ENCODE measurements around the gene SPAG6. TPM values are rescaled to one million over a fixed set of nuclear protein-coding genes. Genes with fewer than 3 reads are reported as not detected.

SPAG6 gene
- total RNA-seq, 1 donor from 2014 or later: not detected

DNA sequence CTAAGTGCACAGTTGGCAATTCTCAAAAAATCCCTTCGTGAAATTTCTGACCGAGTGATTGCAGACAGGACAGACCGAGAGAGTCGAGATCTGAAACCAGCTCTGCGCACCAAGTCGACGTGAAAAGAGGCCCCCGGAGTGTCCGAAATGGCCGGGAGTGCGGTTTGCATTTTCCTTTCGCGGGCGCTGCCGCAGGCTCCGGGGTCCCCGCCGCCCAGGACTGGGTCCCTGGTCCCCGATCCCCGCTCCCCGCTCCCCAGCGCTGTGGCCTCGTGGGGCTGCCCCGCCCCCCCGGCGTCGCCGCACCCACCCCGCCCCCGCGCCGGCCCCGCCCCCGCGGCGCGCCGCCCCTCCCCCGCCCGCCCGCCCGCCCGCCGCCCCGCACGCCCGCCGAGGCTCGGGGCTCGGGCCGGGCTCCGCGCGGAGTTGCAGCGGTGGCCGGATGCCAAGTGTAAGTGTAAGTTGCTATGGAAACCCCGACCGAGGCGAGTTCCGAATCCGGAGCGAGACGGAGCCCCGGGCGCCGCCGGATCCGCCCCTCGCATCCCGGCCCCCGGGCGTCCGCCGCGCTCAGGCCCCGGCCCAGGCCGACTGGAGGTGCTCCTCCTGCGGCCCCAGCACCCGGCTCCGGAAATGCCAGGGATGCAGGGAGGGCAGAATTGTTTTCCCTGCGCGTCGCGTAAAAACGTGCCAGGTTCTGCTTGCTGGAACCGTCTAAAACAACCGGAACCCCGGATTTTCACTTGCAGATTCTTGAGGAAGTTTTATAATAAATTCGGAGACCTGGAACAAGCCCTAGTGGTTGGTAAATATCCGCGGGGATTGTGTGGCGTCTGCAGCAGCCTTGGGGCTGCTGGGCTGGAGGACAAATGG lies 19.8 kb upstream of the SPAG6 start:
- Mint-ChIP-seq H3K4me3 (peak overlapping the region; percentile 88), H3K9me3 (no peaks in the 10 kb centered on the region), H3K27ac (peak overlapping the region; percentile 78), H3K4me1 (peaks cover 34% of the 10 kb centered on the region), H3K36me3 (ENCODE audit: low read depth) (peaks cover 31% of the 10 kb centered on the region), H3K27me3 (peaks cover 34% of the 10 kb centered on the region)
- intact Hi-C loops (cut with micrococcal nuclease): no loop called here
- peak; percentile 92 for DNase-seq

GRCh38 chr10:22326145-22326702 lies 19.1 kb upstream of the SPAG6 start:
- Mint-ChIP-seq H3K4me1 (peaks cover 34% of the 10 kb centered on the region), H3K27ac (peak overlapping the region; percentile 63), H3K9me3 (no peaks in the 10 kb centered on the region), H3K36me3 (ENCODE audit: low read depth) (peaks cover 36% of the 10 kb centered on the region), H3K27me3 (peaks cover 34% of the 10 kb centered on the region), H3K4me3 (peak overlapping the region; percentile 70)
- DNase-seq: no peak
- intact Hi-C loops (cut with micrococcal nuclease): no loop called here

GRCh38 chr10:22329150-22329549 lies 16.1 kb upstream of the SPAG6 start:
- Mint-ChIP-seq H3K27ac (no peak overlapping the region), H3K4me3 (no peak overlapping the region), H3K9me3 (peaks cover 8% of the 10 kb centered on the region), H3K27me3 (peaks cover 15% of the 10 kb centered on the region), H3K36me3 (ENCODE audit: low read depth) (peaks cover 42% of the 10 kb centered on the region), H3K4me1 (peaks cover 35% of the 10 kb centered on the region)
- no peak for DNase-seq
- intact Hi-C loops (cut with micrococcal nuclease): no loop called here

GRCh38 chr10:22332116-22332692 lies 13.1 kb upstream of the SPAG6 start:
- peaks cover 31% of the 10 kb centered on the region for H3K36me3 Mint-ChIP-seq (ENCODE audit: low read depth)
- peaks cover 8% of the 10 kb centered on the region for H3K9me3 Mint-ChIP-seq
- no peak for DNase-seq
- H3K4me1 Mint-ChIP-seq: peaks cover 26% of the 10 kb centered on the region
- H3K27ac Mint-ChIP-seq: no peak overlapping the region
- intact Hi-C loops (cut with micrococcal nuclease): no loop called here
- peaks cover 13% of the 10 kb centered on the region for H3K27me3 Mint-ChIP-seq
- no peak overlapping the region for H3K4me3 Mint-ChIP-seq

DNA sequence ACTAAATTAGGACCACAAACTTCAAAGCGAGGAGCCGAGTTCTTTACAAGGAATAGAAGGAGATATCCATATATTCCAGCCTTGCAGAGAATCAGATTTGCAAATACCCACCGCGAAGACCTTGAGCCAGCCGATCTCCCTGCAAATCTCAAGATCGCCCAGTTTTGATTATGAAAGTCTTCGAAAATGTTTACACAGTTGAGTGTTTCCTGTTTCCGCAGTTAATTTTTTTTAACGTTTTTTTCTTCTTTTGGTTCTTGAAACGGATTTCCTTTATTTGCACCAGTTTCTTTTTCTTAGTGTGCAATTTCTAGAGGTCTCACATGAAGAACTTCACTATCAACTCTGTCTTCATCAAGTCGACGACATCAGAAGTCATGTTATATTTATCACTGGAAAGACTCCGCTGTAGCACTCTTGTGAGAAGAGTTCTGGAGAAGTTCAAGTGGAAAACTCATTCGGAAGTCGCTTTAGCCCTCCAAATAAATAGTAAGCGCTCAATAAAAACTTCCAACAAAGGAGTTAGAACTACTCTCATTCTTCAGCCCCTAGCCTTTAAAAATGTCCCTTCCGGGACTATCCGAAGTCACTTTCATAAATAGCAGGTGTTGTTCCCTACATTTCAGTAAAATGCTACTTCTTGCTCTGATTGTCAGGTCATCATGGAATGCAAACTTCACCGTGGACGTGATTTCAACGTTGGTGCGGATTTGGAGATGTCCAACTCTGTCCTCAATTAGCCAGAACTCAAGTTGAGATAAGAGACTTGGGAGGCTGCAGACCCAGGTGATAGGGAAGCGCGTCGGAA lies 11.9 kb upstream of the SPAG6 start:
- peak overlapping the region; percentile 81 for H3K4me3 Mint-ChIP-seq
- intact Hi-C loops (cut with micrococcal nuclease): loop anchor here (1.0 kb wide), 1 partner anchor 10 kb away; no protein-coding TSS in a partner anchor
- peaks cover 23% of the 10 kb centered on the region for H3K27me3 Mint-ChIP-seq
- peaks cover 8% of the 10 kb centered on the region for H3K9me3 Mint-ChIP-seq
- peaks cover 31% of the 10 kb centered on the region for H3K4me1 Mint-ChIP-seq
- peaks cover 29% of the 10 kb centered on the region for H3K36me3 Mint-ChIP-seq (ENCODE audit: low read depth)
- peak overlapping the region; percentile 78 for H3K27ac Mint-ChIP-seq
- peak; percentile 77 for DNase-seq

DNA sequence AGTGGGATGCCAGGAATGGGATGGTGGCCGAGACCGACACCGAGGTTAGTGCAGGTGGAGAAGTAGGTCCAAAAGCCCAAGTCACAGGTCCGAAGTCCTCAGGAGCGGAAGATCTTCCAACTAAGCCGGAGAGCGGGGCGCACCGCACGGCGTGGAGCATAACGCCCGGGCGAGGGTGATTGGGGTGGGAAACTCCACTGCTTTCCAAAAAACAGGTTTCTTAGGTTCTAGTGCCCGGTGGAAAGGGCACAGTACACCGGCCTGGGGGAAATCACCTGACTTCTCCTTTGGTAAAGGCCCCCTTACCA lies 11.4 kb upstream of the SPAG6 start:
- intact Hi-C loops (cut with micrococcal nuclease): loop anchor here (1.0 kb wide), 1 partner anchor 9 kb away; no protein-coding TSS in a partner anchor
- Mint-ChIP-seq H3K4me1 (peaks cover 34% of the 10 kb centered on the region), H3K36me3 (ENCODE audit: low read depth) (peaks cover 29% of the 10 kb centered on the region), H3K27ac (peak overlapping the region; percentile 78), H3K27me3 (peaks cover 29% of the 10 kb centered on the region), H3K9me3 (peaks cover 8% of the 10 kb centered on the region), H3K4me3 (peak overlapping the region; percentile 81)
- DNase-seq: no peak

DNA sequence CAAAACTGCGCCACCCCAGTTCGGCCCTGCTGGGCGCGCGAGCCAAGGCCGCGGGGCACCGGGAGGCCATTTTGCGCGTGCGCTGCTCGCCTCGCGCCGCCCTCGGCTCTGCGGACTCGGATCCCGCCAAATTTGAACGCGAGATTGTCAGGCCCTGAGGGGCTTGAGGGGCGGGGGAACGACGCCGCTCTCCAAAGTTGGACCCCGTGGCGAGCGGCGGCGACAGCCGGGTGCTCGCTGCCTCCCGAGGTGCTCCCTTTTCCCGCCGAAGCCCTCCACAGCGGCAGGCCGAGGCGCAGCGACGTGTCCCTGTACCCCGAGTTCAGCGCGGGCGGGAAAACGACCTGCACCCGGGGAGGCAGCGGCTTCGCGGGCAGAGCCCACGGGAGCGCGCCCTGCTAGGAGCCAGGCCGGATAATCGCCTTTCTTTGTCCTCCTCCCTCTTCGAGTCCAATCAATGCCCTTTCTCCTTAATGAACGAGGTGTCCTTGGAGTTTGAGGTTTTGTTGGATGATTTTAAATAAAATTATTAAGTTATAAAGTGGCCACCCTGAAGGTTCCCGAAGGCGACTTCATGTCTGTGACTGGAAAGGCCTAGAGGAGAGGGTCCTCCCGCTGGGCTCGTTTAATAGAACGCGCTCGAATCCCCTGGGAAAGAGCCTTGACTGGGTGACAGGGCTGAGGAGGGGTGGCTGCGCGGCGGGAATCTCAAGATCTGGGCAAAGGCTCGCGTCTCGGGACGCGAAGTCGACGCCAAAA lies 10.7 kb upstream of the SPAG6 start:
- Mint-ChIP-seq H3K4me3 (peak overlapping the region; percentile 81), H3K36me3 (ENCODE audit: low read depth) (peaks cover 23% of the 10 kb centered on the region), H3K4me1 (peaks cover 38% of the 10 kb centered on the region), H3K9me3 (peaks cover 8% of the 10 kb centered on the region), H3K27ac (peak overlapping the region; percentile 83), H3K27me3 (peaks cover 33% of the 10 kb centered on the region)
- DNase-seq: no peak
- intact Hi-C loops (cut with micrococcal nuclease): loop anchor here (1.0 kb wide), 1 partner anchor 10 kb away; no protein-coding TSS in a partner anchor

DNA sequence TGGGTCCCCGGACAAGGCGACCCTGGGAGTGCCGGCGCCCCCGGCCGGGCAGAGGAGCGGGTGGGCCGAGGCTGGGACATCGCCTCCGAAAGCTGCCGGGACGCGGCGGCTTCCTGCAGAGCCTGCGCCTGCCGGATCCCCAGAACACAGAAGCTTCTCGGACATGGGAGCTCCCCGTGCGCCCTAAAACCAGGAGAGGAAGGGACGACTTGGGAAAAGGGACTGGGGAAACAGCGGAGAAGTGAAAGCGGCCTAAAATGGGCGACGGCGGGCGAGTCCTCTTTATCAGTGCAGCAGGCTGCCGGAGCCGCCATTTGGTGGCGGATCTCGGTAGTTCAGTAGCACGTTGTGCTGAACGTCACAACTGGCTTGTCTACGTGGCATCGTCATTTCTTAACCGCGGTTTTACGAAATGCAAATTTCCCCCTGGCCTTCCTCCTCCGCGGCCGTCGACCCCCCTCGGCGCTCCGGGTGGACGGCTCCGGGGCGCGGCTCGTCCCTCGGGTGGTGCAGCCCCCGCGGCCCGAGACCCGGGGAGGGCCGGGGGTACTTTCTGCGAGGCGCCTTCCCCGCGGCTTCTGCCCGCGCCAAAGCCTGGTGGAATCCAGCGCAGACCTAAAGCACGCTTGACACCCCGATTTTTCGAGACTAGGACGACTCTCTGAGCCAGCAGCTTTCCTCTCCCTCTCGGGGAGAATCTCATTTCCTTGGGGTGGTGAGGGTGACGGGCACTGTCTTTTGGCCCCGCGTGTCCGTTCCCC lies 9.9 kb upstream of the SPAG6 start:
- Mint-ChIP-seq H3K27me3 (peaks cover 36% of the 10 kb centered on the region), H3K27ac (peak overlapping the region; percentile 83), H3K4me1 (peaks cover 42% of the 10 kb centered on the region), H3K36me3 (ENCODE audit: low read depth) (peaks cover 19% of the 10 kb centered on the region), H3K9me3 (peaks cover 8% of the 10 kb centered on the region), H3K4me3 (peak overlapping the region; percentile 81)
- peak; percentile 89 for DNase-seq
- intact Hi-C loops (cut with micrococcal nuclease): loop anchor here (1.0 kb wide), 1 partner anchor 11 kb away; no protein-coding TSS in a partner anchor

DNA sequence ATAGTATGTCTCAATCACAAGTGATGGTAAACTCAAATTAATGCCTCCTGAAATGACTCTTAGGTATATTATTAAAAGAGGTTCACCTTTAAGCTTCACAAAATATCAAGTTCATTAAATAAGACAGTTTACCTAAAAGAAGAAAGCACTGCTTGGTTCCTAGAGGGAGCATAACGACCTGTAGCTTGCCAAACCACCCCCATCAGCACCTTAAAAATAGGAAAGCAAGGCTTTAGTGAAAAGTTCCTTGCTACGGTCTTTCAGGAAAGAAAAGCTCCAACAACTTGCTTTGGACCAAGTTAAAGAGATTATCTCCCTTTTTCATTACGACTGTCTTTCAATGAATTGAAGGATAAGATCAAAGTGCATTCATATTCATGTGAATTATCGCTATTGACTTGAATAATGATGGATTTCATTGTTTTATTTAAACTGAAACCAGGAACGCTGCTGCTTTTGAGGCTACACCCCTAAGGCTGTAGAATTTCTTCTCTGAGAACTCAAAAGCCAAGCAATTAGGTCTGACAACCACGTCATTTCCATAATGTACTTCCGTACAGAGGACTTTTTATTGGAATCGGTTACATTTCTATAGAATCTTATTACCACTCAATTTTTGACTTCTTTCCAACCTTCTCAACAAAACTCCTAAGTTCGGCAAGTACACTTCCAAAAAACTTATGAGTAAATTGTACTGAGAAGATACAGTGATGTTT lies 7.0 kb upstream of the SPAG6 start:
- intact Hi-C loops (cut with micrococcal nuclease): loop anchor here (2.0 kb wide), 1 partner anchor 812 kb away; no protein-coding TSS in a partner anchor
- no peak overlapping the region for H3K27ac Mint-ChIP-seq
- peaks cover 36% of the 10 kb centered on the region for H3K4me1 Mint-ChIP-seq
- peak overlapping the region; percentile 30 for H3K4me3 Mint-ChIP-seq
- peaks cover 7% of the 10 kb centered on the region for H3K36me3 Mint-ChIP-seq (ENCODE audit: low read depth)
- no peak for DNase-seq
- H3K9me3 Mint-ChIP-seq: peaks cover 6% of the 10 kb centered on the region
- peaks cover 54% of the 10 kb centered on the region for H3K27me3 Mint-ChIP-seq

DNA sequence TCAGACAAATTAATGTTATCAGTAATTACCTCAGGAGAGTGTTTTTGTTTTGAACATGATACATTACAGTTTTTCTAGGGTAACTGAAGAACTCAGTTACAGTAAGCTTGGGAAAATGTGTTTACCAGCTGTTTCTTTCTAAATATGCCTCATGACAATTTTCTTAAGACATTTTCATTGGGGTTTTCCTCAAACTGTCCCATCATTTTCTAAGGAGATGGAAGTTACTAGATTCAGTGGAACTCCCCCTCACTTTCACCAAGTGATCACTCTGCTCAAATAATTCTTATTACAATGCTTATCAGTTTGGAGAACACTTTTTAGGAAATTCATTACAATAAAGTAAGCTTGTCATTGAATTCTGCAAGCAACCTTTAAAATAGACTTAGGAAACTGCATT lies 6.4 kb upstream of the SPAG6 start:
- DNase-seq: no peak
- peaks cover 2% of the 10 kb centered on the region for H3K36me3 Mint-ChIP-seq (ENCODE audit: low read depth)
- intact Hi-C loops (cut with micrococcal nuclease): loop anchor here (2.0 kb wide), 1 partner anchor 812 kb away; no protein-coding TSS in a partner anchor
- peaks cover 57% of the 10 kb centered on the region for H3K27me3 Mint-ChIP-seq
- peaks cover under 1% of the 10 kb centered on the region for H3K9me3 Mint-ChIP-seq
- H3K4me3 Mint-ChIP-seq: peak overlapping the region; percentile 23
- peaks cover 33% of the 10 kb centered on the region for H3K4me1 Mint-ChIP-seq
- H3K27ac Mint-ChIP-seq: no peak overlapping the region

DNA sequence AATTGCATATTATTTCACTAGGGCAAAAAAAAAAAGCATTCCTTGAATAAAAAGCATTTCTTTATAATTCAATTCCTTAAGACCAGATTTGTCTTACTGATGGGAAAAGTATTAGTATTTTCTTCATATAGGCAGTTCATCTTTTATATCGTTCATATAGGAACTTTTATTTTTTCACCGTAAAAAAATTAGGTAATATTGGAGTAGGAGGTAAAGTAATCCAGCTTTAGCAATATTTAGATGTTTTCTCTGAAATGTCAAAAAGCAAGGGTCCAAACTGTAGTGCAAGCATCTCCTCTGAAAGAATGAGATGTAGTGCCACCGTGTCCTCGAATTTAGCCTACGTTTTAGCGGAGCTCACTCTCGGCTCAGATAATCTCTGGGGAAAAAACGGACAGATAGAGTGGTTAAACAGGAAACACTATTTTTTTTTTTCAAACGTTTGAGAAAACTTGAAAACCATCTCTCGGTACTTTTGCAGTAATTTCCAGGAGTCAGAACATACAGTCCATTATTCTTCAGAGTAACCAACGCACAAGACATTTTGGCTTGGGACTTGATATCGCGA lies 5.5 kb upstream of the SPAG6 start:
- DNase-seq: no peak
- H3K27me3 Mint-ChIP-seq: peaks cover 66% of the 10 kb centered on the region
- H3K36me3 Mint-ChIP-seq (ENCODE audit: low read depth): peaks cover 2% of the 10 kb centered on the region
- peak overlapping the region; percentile 77 for H3K4me3 Mint-ChIP-seq
- no peaks in the 10 kb centered on the region for H3K9me3 Mint-ChIP-seq
- intact Hi-C loops (cut with micrococcal nuclease): loop anchor here (1.0 to 10.0 kb wide), 9 partner anchors 19 to 1165 kb away; partner anchors contain the start of gene BMI1
- peak overlapping the region; percentile 92 for H3K27ac Mint-ChIP-seq
- H3K4me1 Mint-ChIP-seq: peaks cover 41% of the 10 kb centered on the region
